HL-60 (cell line): ENCODE results near the gene WNT6.

Experiments used
- GABPA ChIP-seq: IDR thresholded peaks from 2 replicates; pipeline ENCODE4 v1.6.1; 2012; ENCODE audit warnings: low read depth
- POLR2AphosphoS5 ChIP-seq: IDR thresholded peaks from 2 replicates; pipeline ENCODE4 v1.6.1; 2012; ENCODE audit warnings: low read depth
- TF ChIP-seq, protein P1 (sequence below): IDR thresholded peaks from one replicate; pipeline ENCODE4 v1.5.1; 2011; ENCODE audit warnings: low read length, control low read depth, inconsistent platforms; ENCODE audit not compliant: insufficient read depth
- TF ChIP-seq, protein P2 (sequence below): IDR thresholded peaks from 2 replicates; pipeline ENCODE4 v1.6.1; 2012; ENCODE audit warnings: low read depth; ENCODE audit not compliant: insufficient replicate concordance

DNA sequence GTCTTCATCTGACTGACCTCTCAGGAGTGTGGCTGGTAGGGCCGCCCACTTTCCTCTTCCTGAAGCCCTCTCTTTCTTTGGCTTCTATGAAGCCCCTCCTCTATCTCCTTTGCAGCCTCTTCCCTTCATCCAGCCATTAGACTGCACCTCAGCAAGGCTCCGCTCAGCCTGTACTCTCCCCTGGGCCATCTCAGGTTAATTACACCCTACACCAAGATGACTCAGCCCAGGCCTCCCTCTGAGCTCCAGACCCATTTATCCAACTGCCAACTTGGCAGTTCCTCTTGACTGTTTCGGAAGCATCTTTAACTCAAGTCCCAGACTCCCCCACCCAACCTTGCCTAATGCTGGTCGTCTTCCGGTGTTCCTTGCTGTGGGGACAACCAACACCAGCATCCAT, 5.8 kb upstream of the WNT6 start:
- TF ChIP-seq, protein P1, sequence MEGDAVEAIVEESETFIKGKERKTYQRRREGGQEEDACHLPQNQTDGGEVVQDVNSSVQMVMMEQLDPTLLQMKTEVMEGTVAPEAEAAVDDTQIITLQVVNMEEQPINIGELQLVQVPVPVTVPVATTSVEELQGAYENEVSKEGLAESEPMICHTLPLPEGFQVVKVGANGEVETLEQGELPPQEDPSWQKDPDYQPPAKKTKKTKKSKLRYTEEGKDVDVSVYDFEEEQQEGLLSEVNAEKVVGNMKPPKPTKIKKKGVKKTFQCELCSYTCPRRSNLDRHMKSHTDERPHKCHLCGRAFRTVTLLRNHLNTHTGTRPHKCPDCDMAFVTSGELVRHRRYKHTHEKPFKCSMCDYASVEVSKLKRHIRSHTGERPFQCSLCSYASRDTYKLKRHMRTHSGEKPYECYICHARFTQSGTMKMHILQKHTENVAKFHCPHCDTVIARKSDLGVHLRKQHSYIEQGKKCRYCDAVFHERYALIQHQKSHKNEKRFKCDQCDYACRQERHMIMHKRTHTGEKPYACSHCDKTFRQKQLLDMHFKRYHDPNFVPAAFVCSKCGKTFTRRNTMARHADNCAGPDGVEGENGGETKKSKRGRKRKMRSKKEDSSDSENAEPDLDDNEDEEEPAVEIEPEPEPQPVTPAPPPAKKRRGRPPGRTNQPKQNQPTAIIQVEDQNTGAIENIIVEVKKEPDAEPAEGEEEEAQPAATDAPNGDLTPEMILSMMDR: no peak
- TF ChIP-seq GABPA (no peak), POLR2AphosphoS5 (no peak)
- TF ChIP-seq, protein P2, sequence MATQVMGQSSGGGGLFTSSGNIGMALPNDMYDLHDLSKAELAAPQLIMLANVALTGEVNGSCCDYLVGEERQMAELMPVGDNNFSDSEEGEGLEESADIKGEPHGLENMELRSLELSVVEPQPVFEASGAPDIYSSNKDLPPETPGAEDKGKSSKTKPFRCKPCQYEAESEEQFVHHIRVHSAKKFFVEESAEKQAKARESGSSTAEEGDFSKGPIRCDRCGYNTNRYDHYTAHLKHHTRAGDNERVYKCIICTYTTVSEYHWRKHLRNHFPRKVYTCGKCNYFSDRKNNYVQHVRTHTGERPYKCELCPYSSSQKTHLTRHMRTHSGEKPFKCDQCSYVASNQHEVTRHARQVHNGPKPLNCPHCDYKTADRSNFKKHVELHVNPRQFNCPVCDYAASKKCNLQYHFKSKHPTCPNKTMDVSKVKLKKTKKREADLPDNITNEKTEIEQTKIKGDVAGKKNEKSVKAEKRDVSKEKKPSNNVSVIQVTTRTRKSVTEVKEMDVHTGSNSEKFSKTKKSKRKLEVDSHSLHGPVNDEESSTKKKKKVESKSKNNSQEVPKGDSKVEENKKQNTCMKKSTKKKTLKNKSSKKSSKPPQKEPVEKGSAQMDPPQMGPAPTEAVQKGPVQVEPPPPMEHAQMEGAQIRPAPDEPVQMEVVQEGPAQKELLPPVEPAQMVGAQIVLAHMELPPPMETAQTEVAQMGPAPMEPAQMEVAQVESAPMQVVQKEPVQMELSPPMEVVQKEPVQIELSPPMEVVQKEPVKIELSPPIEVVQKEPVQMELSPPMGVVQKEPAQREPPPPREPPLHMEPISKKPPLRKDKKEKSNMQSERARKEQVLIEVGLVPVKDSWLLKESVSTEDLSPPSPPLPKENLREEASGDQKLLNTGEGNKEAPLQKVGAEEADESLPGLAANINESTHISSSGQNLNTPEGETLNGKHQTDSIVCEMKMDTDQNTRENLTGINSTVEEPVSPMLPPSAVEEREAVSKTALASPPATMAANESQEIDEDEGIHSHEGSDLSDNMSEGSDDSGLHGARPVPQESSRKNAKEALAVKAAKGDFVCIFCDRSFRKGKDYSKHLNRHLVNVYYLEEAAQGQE: no peak
